Lower leg skin (tissue), 3 donors: ENCODE data around the gene SIGLEC9.

ENCODE experiments used
- POLR2A ChIP-seq, 2 donors: fragments of 450-650 bp; IDR thresholded peaks; one replicate each; pipeline ENCODE4 v1.6.1; 2016 to 2017; ENCODE audit warnings: antibody characterized with exemption in 2 of 2, mild to moderate bottlenecking in 1 of 2, moderate library complexity in 1 of 2
- TF ChIP-seq, protein P1 (sequence below), 3 donors: fragments of 450-650 bp; IDR thresholded peaks; one replicate each; pipeline ENCODE4 v1.5.1; 2016; ENCODE audit warnings: antibody characterized with exemption in 3 of 3, mild to moderate bottlenecking in 3 of 3, moderate library complexity in 2 of 3

GRCh38 chr19:51158474-51159129, 33.9 kb downstream of the SIGLEC9 start:
- TF ChIP-seq POLR2A (IDR thresholded peaks at IDR 0.05), result no peak
- TF ChIP-seq, protein P1, sequence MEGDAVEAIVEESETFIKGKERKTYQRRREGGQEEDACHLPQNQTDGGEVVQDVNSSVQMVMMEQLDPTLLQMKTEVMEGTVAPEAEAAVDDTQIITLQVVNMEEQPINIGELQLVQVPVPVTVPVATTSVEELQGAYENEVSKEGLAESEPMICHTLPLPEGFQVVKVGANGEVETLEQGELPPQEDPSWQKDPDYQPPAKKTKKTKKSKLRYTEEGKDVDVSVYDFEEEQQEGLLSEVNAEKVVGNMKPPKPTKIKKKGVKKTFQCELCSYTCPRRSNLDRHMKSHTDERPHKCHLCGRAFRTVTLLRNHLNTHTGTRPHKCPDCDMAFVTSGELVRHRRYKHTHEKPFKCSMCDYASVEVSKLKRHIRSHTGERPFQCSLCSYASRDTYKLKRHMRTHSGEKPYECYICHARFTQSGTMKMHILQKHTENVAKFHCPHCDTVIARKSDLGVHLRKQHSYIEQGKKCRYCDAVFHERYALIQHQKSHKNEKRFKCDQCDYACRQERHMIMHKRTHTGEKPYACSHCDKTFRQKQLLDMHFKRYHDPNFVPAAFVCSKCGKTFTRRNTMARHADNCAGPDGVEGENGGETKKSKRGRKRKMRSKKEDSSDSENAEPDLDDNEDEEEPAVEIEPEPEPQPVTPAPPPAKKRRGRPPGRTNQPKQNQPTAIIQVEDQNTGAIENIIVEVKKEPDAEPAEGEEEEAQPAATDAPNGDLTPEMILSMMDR (IDR thresholded peaks at IDR 0.05), result no peak
